GM12892 (cell line): Measurements from ENCODE around the gene DYNC1H1.

Experiments used
- DNase-seq: peaks from one replicate; pipeline ENCODE4 v3.0.0; 2011; ENCODE audit not compliant: insufficient read length
- FAIRE-seq: peaks from 2 replicates; lab custom pipeline; 2011; peaks lifted over from hg19 to GRCh38; lab: Jason Lieb, UNC
- POLR2A ChIP-seq: IDR thresholded peaks from 2 replicates; pipeline ENCODE4 v1.6.1; 2011; ENCODE audit warnings: low read depth, low read length, control low read depth
- POLR2AphosphoS5 ChIP-seq: IDR thresholded peaks from 2 replicates; pipeline ENCODE4 v1.6.1; 2011; ENCODE audit warnings: low read depth, low read length, control low read depth
- TAF1 ChIP-seq: IDR thresholded peaks from 2 replicates; pipeline ENCODE4 v1.6.1; 2011; ENCODE audit warnings: low read depth, mild to moderate bottlenecking, control low read depth, low read length, borderline replicate concordance

Gene DYNC1H1

GRCh38 chr14:101927859-101928258 lies 36.5 kb upstream of the DYNC1H1 start:
- DNase-seq (no peak), FAIRE-seq (no peak)
- TF ChIP-seq POLR2A (no peak), POLR2AphosphoS5 (no peak), TAF1 (no peak)

GRCh38 chr14:101928415-101928841 lies 35.9 kb upstream of the DYNC1H1 start:
- TF ChIP-seq TAF1 (no peak), POLR2AphosphoS5 (no peak), POLR2A (no peak)
- FAIRE-seq (no peak), DNase-seq (no peak)

DNA sequence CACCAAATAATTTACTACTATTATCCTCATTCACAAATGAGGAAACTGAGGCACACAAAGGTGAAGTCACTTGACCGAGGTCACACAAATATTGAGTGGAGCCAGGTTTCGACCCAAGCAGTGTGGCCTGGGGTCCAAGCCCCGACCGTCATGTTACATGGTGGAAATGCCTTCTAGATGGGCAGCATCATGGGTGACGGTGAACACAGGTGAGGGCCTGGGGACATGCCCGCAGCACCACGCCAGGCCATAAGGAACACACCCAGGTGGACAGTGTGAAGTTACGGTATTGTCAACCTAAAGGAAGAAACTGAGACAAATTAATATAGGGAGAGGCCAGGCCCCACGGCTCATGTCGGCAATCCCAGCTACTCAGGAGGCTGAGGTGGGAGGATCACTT lies 35.3 kb upstream of the DYNC1H1 start:
- TF ChIP-seq POLR2AphosphoS5, result no peak
- TF ChIP-seq POLR2A, result no peak
- no peak for TF ChIP-seq TAF1
- FAIRE-seq (no peak), DNase-seq (no peak)

GRCh38 chr14:101929946-101930345 lies 34.4 kb upstream of the DYNC1H1 start:
- no peak for FAIRE-seq
- TF ChIP-seq POLR2A (no peak), POLR2AphosphoS5 (no peak), TAF1 (no peak)

GRCh38 chr14:101932673-101933072 lies 31.7 kb upstream of the DYNC1H1 start:
- FAIRE-seq (no peak), DNase-seq (no peak)
- no peak for TF ChIP-seq TAF1
- no peak for TF ChIP-seq POLR2A
- TF ChIP-seq POLR2AphosphoS5, result no peak

More at GRCh38 chr14:101929946-101930345, 34.4 kb upstream of the DYNC1H1 start:
- DNase-seq, result no peak

DNA sequence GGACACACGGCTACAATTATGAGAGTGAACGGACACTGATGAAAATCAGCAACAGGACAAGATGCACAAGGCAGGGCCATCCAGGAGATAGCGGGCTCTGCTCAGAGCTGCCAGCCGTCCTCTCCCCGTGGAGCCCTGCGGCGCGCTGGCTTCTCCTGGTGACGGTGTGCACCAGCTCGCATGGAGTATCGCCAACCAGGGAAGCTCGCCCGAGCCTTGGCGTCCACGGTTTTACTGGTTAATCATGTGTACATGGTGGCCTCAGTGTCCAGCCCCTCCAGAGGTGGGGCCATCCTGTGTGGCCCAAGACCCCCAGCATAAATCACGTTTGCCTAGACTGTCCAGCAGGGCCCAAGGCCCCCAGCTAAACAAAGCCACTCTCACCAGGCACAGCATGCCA lies 31.2 kb upstream of the DYNC1H1 start:
- no peak for DNase-seq
- no peak for FAIRE-seq
- TF ChIP-seq TAF1 (no peak), POLR2AphosphoS5 (no peak), POLR2A (no peak)

DNA sequence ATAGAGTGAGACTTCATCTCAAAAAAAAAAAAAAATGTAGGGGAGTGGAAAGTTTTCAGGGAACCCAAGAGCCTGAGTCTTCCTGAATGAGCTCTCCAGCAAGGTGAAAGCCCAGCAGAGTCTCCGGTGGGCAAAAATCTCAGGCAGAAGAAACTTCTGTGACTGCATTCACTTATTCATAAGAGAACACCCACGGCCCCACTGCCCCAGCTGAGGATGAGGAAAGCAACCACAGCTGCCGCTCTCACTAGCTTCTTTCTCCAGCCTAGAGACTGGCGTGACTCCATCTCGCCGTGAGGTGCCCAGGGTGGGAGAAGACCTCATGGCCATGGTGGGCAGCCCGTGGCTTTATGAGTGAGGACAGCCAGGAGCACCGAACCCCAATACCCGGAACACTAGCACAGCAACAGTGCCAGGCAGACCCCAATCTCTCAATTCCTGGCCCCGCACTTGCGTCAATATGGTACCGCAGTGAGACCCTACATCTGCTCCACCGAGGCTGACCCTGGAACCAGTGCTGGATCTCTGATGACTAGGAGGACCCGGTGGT lies 29.7 kb upstream of the DYNC1H1 start:
- TF ChIP-seq POLR2A (no peak), POLR2AphosphoS5 (no peak), TAF1 (no peak)
- no peak for DNase-seq
- no peak for FAIRE-seq

DNA sequence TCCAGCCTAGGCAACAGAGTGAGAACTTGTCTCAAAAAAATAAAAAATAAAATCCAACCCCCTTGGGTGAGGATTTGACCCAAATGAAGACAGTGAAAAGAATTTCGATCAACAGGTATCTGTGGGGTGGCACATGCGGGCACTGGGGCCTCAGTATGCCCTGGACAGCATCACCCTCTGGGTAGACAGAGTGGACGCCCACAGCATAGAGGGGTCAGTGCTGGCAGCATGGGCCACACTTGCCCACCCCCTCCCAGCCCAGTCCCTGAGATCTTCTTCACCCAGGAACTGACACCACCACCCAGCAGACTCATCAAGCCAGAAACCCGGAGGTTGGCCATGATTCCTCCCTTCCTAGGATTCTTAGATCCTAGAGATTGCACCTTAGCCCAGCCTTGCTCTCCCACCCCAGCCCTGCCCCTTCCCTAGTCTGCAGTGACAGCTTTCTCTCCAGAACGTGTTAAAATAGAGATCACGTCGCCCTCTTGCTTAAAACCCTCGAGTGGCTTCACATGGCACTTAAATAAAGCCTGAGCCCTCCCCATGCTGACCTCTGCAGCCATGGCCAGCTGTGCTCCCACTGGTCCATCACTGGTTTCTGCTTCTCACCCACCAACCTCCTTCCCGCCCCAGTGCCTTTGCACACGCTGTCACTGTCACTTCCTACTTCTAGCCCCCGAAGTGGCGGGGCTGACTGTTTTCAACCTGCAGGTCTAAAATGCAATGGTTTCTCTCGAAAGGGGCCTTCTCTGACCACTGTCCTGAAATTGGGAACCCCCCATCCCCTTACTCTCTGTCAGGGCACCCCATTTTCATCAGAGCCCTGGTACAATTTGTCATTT lies 26.2 kb upstream of the DYNC1H1 start:
- no peak for FAIRE-seq
- DNase-seq, result no peak
- TF ChIP-seq TAF1, result no peak
- no peak for TF ChIP-seq POLR2A
- TF ChIP-seq POLR2AphosphoS5, result no peak

- FAIRE-seq (no peak), DNase-seq (no peak)
- TF ChIP-seq TAF1, result no peak
- TF ChIP-seq POLR2A, result no peak
- TF ChIP-seq POLR2AphosphoS5, result no peak
These were observed 24.7 kb upstream of the DYNC1H1 start for GRCh38 chr14:101939646-101940170.

DNA sequence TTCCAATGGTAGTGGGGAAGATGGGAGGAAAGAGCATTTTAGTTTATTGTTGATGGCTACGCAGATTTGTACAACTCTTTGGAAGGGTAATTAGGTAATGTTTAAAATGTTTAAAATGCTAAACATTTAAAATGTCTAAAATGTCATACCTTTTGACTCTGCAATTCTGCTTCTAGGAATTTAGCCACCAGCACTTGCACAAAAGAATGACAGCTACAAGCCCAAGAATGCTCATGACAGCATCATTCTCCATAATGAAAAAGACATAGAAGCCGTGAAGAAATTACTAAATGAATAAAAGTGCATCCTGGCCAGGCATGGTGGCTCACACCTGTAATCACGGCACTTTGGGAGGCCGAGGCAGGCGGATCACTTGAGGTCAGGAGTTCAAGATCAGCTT lies 19.9 kb upstream of the DYNC1H1 start:
- TF ChIP-seq POLR2A (no peak), POLR2AphosphoS5 (no peak), TAF1 (no peak)
- FAIRE-seq (no peak), DNase-seq (no peak)

DNA sequence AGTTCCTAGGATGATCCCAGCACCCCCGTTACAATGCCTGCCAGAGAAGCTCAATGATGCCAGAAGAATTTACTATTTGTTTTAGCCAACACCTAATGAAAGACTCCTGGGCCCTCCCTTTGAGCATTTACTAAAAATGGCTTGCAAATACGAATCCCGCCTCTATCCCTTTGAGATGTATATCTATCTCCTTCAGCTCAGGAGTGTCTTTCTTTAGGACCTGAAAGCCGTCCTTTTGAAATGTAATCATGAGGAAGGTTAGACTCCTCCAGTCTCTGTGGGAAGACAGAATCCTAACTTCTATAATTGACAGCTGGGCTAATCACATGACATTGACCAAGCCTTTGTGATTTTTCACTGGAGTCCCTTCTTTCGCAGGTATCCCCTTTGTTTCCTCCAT lies 19.2 kb upstream of the DYNC1H1 start:
- TF ChIP-seq POLR2A, result no peak
- no peak for TF ChIP-seq POLR2AphosphoS5
- no peak for TF ChIP-seq TAF1
- DNase-seq, result no peak
- FAIRE-seq, result no peak

GRCh38 chr14:101947577-101947903 lies 16.8 kb upstream of the DYNC1H1 start:
- FAIRE-seq, result no peak
- DNase-seq, result no peak
- TF ChIP-seq POLR2A (no peak), TAF1 (no peak), POLR2AphosphoS5 (no peak)

- DNase-seq (peak; percentile 96), FAIRE-seq (peak; percentile 100)
- peak; percentile 70; the same call in 1 of the 2 replicates for TF ChIP-seq TAF1
- TF ChIP-seq POLR2AphosphoS5, result peak; percentile 86
- peak; percentile 88 for TF ChIP-seq POLR2A
These were observed 16.3 kb upstream of the DYNC1H1 start for GRCh38 chr14:101947904-101948665.
